Stimulated activated CD4-positive, alpha-beta T cell treated with anti-CD3 and anti-CD28 coated beads, Interleukin-1b, Interleukin-23, amount 100 ng/mL, for 1 hour (primary cell): ENCODE measurements around the gene KLHL29.

ENCODE experiments used
- DNase-seq, 2 donors: peaks; one replicate each; pipeline ENCODE4 v3.0.0-alpha.2; 2020; ENCODE audit warnings: low read depth in 2 of 2

The KLHL29 gene

GRCh38 chr2:23659328-23659727 lies 274.3 kb downstream of the KLHL29 start:
- DNase-seq: no peak

DNA sequence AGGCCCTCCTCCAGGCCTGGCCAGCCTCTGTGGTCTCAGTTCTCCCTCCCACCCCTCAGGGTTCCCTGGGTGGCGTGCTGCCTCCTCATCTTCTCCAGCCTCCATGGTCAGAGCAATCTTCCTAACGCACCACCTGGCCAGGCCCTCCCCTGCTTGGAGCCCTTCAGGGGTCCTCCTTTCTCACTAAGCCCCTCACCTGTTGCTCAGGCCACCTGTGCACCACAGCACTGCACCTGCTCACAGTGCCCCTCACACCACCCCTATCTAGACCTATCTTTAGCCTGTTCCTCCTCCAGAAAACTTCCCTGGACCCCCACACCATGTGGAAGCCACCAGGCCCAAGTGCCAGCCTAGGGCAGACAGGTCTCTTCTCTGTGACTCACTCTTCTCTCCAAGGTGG lies 274.8 kb downstream of the KLHL29 start:
- DNase-seq: no peak

- DNase-seq: no peak
Measured at GRCh38 chr2:23660237-23660636, 275.3 kb downstream of the KLHL29 start.

- DNase-seq: no peak
Measured at GRCh38 chr2:23661276-23662050, 276.5 kb downstream of the KLHL29 start.

DNA sequence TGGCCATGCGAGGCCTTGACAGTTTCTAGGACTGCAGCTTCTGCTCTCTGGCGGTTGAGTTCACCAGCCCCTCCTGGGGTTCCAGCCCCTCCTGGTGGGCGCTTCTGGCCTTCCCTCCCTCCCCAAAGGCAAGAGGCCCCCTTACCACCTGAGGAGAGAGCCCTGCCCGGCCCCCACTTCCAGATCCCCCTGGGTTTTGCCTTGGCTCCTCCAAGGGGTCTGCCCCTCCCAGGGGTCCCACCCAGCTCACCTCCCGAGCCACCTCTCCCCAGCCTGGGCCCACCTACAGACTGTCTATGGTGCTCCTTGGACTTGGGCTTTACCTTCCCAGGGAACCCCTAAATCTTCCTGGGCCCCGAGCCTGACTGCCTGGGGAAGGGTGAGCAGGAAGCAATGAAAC lies 277.5 kb downstream of the KLHL29 start:
- DNase-seq: no peak

- DNase-seq: no peak
Measured at GRCh38 chr2:23662941-23663920, 278.3 kb downstream of the KLHL29 start.

- DNase-seq: no peak
Measured at GRCh38 chr2:23664066-23664788, 279.2 kb downstream of the KLHL29 start.

GRCh38 chr2:23666241-23666979 lies 281.4 kb downstream of the KLHL29 start:
- no peak for DNase-seq

DNA sequence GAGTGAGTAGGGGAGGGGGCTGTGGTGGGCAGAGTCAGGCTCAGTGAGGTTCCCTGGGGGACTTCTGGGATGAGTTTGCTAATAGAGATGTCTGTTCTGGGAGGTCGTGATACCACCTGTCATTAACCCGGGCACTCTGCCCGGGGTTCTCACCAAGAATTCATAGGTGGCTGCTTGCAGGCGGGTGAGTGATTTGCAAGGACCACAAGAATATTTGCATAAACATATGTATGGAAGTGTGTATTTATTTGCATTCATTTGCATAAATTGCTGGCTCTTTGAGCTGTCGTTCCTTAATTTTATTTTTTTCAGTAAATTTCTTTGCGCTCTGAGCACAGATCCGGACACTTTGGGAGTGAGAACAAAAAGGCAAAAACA lies 282.0 kb downstream of the KLHL29 start:
- DNase-seq: no peak

DNA sequence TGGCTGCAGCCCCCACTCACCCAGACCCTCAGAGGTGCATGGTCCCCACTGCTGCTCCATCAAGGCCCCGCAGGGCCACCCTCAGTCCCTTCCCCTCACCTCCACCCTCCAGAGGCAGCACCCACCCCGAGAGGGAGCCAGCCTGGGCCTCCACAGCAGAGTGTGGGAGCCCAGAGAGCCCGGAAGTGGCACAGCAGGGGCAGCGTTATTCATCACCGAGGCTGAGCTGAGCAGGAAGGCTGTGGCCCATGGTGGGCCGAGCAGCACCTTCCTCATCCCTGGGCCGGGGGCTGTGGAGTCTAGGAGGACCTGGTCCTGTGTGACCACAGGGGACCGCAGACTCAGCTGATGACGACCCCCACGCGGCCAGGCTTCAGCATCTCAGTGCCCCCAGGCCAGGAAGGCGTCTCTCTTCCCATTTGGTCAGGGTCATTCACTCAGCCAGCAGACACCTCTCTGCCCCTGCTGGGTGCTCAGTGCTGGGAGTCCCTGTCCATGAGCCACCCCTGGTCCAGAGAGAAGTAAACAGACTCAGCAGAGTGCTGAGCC lies 283.9 kb downstream of the KLHL29 start:
- DNase-seq: no peak

GRCh38 chr2:23669413-23670244 lies 284.6 kb downstream of the KLHL29 start:
- DNase-seq: no peak

DNA sequence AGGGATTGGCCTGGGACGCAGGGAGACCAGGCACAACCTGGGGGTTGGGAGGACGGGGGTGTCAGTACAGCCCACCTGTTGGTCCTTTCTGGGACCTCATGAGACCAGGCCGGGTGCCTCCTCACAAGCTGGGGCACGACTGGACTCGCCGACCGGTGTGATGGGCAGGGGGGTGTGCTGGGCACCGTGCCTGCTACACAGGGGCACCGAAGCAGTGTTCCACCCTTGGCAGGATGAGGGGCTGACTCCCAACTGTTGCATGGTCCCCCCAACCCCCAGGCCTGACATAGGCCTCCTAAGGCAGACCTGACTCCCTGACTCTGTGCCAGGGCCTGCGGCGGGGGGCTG lies 285.2 kb downstream of the KLHL29 start:
- DNase-seq: no peak

GRCh38 chr2:23673082-23673481 lies 288.1 kb downstream of the KLHL29 start:
- DNase-seq: no peak

- DNase-seq: no peak
Measured at GRCh38 chr2:23673830-23674679, 289.1 kb downstream of the KLHL29 start.

DNA sequence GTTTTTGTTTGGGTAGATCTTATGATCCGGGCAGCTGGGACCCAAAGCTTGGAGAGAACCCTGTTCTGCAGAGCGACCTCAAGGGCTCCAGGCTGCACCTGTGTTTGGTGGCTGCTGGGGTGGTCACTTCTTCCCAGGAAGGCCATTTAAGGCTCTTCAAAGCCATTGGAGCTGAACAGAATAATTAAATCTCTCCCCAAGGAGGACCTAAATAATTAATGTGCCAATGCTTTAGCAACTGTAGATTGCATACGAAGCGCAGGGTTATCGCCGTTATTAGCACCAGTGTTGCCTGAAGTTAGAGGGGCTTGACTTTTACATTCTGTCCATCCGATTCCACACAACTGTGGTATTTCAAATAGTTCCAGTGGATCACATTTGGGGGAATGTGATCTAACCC lies 290.5 kb downstream of the KLHL29 start:
- no peak for DNase-seq

DNA sequence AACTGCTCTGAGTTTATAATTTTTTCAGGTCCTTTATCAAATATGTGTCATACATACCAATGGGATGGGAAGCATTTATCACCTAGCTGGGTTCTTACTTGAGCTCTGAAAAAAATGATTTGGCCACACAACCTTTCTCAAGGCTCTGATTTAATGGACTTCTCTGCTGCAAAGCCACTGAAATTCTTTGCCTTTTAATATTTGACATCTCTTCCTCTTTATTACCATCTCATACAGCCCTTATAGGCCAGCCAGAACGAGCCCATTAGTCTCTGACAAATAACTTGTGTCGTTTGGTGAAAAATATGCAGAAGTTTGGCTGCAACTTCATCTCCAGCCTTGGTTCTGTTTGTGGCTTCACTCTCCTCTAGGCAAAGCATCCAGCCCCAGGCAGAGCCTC lies 292.9 kb downstream of the KLHL29 start:
- no peak for DNase-seq

GRCh38 chr2:23679044-23679443 lies 294.1 kb downstream of the KLHL29 start:
- no peak for DNase-seq

DNA sequence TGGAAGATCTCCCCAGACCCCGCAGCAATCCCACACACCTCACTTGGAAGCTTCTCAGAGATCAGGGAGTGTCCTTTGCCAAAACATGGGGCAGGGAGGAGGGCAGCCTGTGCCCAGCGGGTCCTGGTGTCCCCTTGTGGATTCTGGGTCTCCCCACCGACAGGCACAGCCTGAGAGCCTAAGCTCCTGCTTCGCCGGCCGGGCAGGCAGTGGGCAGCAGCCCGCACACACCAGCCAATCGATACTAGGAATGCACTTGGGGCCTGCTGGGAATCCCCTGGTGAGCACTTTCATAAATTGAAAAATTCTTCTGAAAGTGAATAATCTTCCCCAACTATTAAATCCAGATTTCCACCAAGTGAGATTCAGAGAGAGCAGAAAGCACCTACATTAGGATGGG lies 296.0 kb downstream of the KLHL29 start:
- no peak for DNase-seq

- no peak for DNase-seq
Measured at GRCh38 chr2:23681356-23682140, 296.6 kb downstream of the KLHL29 start.
